KG1 (cell line): ENCODE data around the gene DCTN1.

ENCODE experiments used
- DNase-seq: peaks from one replicate; lab custom pipeline; 2025; lab: John Stamatoyannopoulos, UW

DCTN1 gene

GRCh38 chr2:74413001-74413698 lies 33.0 kb upstream of the DCTN1 start:
- DNase-seq = no peak

- no peak for DNase-seq
These were observed 27.6 kb upstream of the DCTN1 start for GRCh38 chr2:74407682-74408081.

GRCh38 chr2:74406035-74406434 lies 25.9 kb upstream of the DCTN1 start:
- DNase-seq = no peak

DNA sequence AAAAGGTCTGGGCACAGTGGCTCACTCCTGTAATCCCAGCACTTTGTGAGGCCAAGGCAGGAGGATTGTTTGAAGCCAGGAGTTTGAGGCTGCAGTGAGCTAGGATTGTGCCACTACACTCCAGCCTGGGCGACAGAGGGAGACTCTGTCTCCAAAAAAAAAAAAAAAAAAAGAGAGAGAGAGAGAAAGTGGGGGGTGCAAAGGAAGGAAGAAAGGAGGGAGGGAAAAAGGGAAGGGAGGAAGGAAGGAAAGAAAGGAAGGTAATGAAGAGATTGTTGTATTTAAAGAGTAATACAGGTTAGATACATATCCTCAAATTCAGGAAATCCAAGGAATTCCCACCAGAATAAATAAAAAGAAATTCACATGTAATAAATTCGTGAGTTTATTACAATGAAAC lies 21.8 kb upstream of the DCTN1 start:
- no peak for DNase-seq

DNA sequence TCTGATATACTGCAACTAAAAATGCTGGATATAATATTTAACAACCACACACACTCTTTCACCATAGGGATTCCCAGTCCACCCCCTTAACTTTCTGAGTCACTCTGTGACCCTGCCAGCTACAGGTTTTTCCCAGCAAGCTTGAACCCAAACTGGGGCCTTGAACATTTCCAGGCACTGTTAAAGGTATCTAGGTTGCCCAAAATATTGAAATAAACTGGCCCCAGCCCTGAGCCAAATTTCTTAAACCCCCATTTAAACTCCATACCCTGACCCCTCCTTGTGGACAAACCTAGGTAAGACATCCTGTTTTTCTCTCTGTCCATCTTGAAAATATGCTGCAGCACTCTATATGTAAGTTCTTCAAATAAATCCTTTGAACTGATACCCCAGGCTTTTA lies 19.7 kb upstream of the DCTN1 start:
- DNase-seq = peak; percentile 15

DNA sequence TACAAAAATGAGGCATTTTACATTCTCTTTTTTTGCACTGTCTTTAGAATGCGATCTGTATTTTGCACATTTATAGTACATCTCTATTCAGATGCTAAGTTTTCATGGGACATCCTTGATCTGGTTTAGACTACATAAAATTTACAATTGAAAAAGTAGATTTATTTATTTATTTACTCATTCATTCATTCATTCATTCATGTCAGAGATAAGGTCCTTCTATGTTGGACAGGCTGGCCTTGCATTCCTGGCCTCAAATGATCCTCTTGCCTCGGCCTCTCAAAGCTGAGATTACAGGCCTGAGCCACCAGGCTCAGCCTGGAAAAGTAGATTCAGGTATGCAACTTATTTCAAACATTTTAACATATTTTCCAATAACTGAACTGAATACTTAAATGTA lies 16.0 kb upstream of the DCTN1 start:
- no peak for DNase-seq

GRCh38 chr2:74393525-74393924 lies 13.4 kb upstream of the DCTN1 start:
- DNase-seq = no peak

- DNase-seq = no peak
These were observed 12.3 kb upstream of the DCTN1 start for GRCh38 chr2:74392449-74392743.

DNA sequence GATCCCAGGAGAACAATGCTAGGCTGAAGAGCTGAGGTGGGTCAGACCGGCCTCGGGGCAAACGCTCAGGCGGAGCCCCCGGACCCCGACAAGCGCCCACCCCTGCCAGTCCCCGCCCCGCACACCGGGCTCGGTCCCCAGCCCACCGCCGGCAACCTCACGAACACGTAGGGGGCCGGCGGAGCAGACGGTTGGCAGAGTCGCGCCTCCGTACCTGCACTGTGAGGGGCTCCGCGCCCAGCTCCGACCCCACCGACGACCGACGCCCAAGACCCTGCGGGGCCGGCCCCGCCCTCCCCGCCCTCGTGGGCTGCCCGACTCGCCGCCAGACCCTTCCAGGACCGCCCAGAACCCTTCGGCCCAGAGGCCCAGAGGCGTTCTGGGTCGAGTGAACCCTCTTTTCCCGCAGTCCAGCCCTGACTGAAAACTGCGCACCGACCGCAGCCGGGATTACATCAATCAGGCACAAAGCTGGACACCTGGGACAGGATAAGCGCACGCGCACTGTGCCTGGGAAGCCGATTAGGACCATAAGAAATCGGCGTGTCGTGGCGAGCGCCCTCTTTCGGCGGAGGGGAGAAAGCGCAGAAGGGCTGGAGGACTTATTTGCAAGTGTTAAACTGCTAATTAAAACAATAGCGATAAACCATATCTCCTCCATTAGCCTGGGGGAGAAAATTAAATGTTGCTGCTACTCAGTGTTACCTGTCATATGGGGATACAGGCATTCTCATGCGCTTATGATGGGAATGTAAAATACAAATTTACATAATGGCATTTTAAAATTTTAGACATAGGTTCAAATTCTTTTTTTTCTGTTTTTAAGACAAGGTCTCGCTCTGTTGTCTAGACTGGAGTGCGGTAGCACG lies 11.7 kb upstream of the DCTN1 start:
- DNase-seq = peak; percentile 92

DNA sequence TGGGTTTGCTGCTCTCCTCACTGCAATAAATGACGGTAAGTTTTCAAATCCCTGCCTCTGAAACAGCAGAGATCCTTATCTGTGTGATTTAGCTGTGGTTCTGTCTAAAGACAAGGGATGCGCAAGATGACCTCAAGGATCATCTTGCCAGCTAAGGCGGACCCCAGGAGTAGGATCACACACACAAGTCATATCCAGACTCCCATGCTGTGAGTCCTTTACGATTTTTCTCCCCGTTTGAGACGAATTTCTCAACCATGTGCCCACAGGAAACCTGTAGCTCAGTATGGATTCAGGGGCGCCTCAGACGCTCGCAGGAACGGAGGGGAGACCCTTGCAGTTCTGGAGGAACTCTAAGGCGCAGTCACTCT lies 11.1 kb upstream of the DCTN1 start:
- peak; percentile 55 for DNase-seq

DNA sequence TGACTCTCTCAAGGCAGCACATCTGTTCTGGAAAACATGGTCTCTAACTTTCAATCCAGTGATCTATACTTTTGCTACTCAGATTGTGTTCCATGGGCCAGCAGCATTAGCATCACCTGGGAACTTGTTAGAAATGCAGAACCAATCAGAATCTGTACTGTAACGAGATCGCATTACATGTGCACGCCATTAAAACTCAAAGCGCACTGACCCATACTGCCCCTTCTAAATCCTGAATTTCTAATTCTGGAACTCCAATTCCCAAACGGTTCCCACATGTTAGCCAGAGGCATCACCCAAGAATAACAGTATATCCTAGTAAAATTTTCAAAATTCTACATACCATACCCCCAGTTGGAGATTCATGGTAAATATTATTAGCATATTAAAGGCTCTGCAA lies 10.5 kb upstream of the DCTN1 start:
- DNase-seq = no peak

- no peak for DNase-seq
These were observed 7.2 kb upstream of the DCTN1 start for GRCh38 chr2:74387346-74387745.

GRCh38 chr2:74385396-74385795 lies 5.3 kb upstream of the DCTN1 start:
- no peak for DNase-seq

GRCh38 chr2:74384051-74384450 lies 3.9 kb upstream of the DCTN1 start:
- DNase-seq = no peak

DNA sequence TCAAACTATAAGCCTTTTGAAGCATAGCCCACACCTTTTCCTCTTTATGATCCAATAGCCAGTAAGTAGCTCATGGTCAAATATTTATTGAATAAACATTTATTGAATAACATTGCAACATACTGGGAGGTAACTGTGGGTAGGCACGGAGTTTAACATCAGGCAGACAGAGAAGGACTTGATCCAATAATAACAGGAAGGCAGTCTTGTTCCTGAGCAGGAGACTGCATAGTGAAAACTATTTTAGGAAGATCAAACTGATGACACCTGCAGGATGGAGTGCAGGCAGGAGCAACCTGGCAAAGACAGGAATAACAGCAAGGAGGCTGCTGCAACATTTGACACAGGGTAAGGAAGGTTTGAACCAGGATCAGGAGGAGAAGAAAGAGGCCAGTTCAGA lies 3.1 kb upstream of the DCTN1 start:
- DNase-seq = no peak

DNA sequence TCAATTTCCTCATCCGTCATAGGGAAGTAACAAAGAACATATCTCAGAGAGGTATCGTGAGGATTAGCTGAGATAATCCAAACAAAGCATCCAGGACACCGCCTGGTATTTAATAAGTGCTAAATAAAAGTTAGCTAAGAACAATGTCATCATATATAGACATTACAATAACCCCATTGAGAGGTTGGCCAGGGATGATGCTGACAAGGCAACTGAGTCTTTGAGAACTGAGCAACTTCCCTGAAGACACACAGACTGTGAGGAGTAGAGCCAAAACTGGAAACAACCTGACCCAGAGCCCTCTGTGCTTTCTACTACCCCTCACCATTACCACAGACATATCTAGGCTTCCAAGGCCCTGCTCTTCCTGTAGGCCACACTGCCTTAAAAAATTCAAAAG lies 1.6 kb upstream of the DCTN1 start:
- no peak for DNase-seq

GRCh38 chr2:74378007-74378406 lies 2.1 kb downstream of the DCTN1 start:
- no peak for DNase-seq

- DNase-seq = no peak
These were observed 4.3 kb downstream of the DCTN1 start for GRCh38 chr2:74375838-74376237.

- no peak for DNase-seq
These were observed 5.5 kb downstream of the DCTN1 start for GRCh38 chr2:74374509-74375205.

GRCh38 chr2:74373985-74374384 lies 6.1 kb downstream of the DCTN1 start:
- DNase-seq = no peak

GRCh38 chr2:74373221-74373676 lies 6.9 kb downstream of the DCTN1 start:
- no peak for DNase-seq

- DNase-seq = no peak
These were observed 7.4 kb downstream of the DCTN1 start for GRCh38 chr2:74372674-74373073.

DNA sequence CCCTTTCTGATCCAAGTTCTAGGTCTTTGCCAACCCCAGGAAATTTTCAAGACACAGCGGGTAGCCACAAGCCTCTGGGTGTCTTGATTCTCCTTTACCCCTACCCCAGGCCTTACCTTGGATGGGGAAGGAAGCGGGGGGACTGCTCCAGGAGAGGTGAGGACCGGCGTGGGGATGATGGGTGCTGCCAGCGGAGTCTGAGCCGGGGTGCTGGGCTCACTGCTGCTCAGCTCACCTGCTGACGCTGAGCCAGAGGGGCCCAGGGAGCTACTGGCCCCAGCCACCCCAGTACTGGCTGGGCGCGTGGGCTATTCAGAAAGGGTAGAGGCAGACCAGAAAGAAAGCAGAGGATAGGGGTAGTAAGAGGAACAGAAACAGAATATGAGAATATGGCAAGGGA lies 8.7 kb downstream of the DCTN1 start:
- DNase-seq = no peak
